Adrenal gland (tissue), 12 donors: Measurements from ENCODE around the gene GMFB. TPM values are rescaled to one million over a fixed set of nuclear protein-coding genes. Genes with fewer than 3 reads are reported as not detected.
"Not testable (repeated sequence)": the region's sequence is repeated elsewhere in the genome, so short reads cannot be mapped to it uniquely, and the experiment has no call there.

Experiments used
- DNase-seq, 7 donors: peaks; one replicate each; pipeline ENCODE4 v3.0.0-alpha.2; 2019 to 2020
- H3K27ac ChIP-seq, 5 donors: fragments of 200-600 bp; sonication (generic) in 4 of 5; 1 replicate in 3 of 5; 2 replicates in 2 of 5; pipeline versions ENCODE4 v1.5.1 to v1.8.0; 2016 to 2020; ENCODE audit warnings: mild to moderate bottlenecking in 1 of 5
- H3K27me3 ChIP-seq: fragments of 200-600 bp; 2 replicates; pipeline ENCODE4 v1.8.0; 2021
- H3K36me3 ChIP-seq, 2 donors: fragments of 200-600 bp; replicated peaks in 1 of 2; 1 replicate in 1 of 2; 2 replicates in 1 of 2; pipeline versions ENCODE4 v1.5.1 to v1.8.0; 2018 to 2022
- H3K4me1 ChIP-seq, 2 donors: fragments of 200-600 bp; replicated peaks in 1 of 2; 1 replicate in 1 of 2; 2 replicates in 1 of 2; pipeline versions ENCODE4 v1.5.1 to v1.8.0; 2018 to 2021
- H3K4me3 ChIP-seq, 4 donors: fragments of 200-600 bp; sonication (generic) in 3 of 4; one replicate each; pipeline ENCODE4 v1.5.1; 2016 to 2018
- H3K9me3 ChIP-seq, 3 donors: fragments of 200-600 bp; sonication (generic) in 1 of 3; replicated peaks in 1 of 3; 1 replicate in 2 of 3; 2 replicates in 1 of 3; pipeline versions ENCODE4 v1.5.1 to v1.8.0; 2016 to 2021
- POLR2A ChIP-seq, 2 donors: fragments of 450-650 bp; IDR thresholded peaks; one replicate each; pipeline ENCODE4 v1.6.1; 2017; ENCODE audit warnings: antibody characterized with exemption in 2 of 2, mild to moderate bottlenecking in 2 of 2, moderate library complexity in 1 of 2
- WGBS, 4 donors: extraction: QIAGEN DNeasy Blood & Tissue Kit in 2 of 4; methylation state at CpG; one replicate each; pipeline versions ENCODE4 v1.1.5 to v1.1.7; 2013 to 2017; 5-methylcytosine and 5-hydroxymethylcytosine counted together
- intact Hi-C, 2 donors: fragments of 100-400 bp; cut with DNase I; formaldehyde crosslinking; loops; one replicate each; pipeline versions ENCODE4 v1.14.1 to v1.15.0; 2022 to 2023
- polyA plus RNA-seq, 3 donors: library from polyadenylated mRNA; stranded (reverse); fragments of 200-250 nt in 2 of 3; fragments of 350-450 nt in 1 of 3; fragmentation: Illumina TruSeq in 1 of 3; extraction: RNeasy Lipid Tissue Mini Kit (QIAGEN cat#74804) in 1 of 3; gene quantifications; one replicate each; pipeline ENCODE4 v1.2.3, GENCODE V29; 2013 to 2014
- total RNA-seq, 9 donors: library from RNA; depleted of rRNA in 4 of 9; stranded (reverse); fragments of >200 nt in 4 of 9; fragments of 120-200 nt in 1 of 9; fragmentation: NEBNext Ultra II Directional in 1 of 9; extraction: Animal tissue kit (Norgen Biotek cat#: 25700) in 1 of 9; gene quantifications; one replicate each; pipeline versions ENCODE4 v1.1.0 to v1.2.4, GENCODE V29; 2013 to 2023
- TF ChIP-seq, protein P1 (sequence below), 6 experiments: fragments of 450-650 bp in 4 of 6; fragments of 200-600 bp in 2 of 6; sonication (generic) in 1 of 6; IDR thresholded peaks; 1 replicate in 5 of 6; 2 replicates in 1 of 6; pipeline versions ENCODE4 v1.5.1 to v1.8.0; 2016 to 2021; ENCODE audit warnings: antibody characterized with exemption in 6 of 6, mild to moderate bottlenecking in 2 of 6, moderate library complexity in 1 of 6
- donor health status: healthy with polysubstance abuse.
- donor health status: Bipolar disorder and iron deficiency.
- donor health status: DM: yes; HTN: yes; CAD: no.
- donor health status: DM: no; HTN: no; CAD: no.
- donor health status: DM: no; HTN: no; CAD: no.
- donor health status: DM: yes; HTN: yes; CAD: no.

The GMFB gene
- total and polyA plus RNA-seq, 12 donors: 8.2 to 66.3 (median 45.5) TPM

- Histone ChIP-seq H3K27ac (no peak overlapping the region), H3K27me3 (no peaks in the 10 kb centered on the region), H3K9me3 (no peaks in the 10 kb centered on the region), H3K4me1 (peaks cover 0 to 10% of the 10 kb centered on the region in 2 donors), H3K4me3 (no peak overlapping the region), H3K36me3 (no peaks in the 10 kb centered on the region)
- no peak for TF ChIP-seq POLR2A (IDR thresholded peaks at IDR 0.05)
- TF ChIP-seq, protein P1, sequence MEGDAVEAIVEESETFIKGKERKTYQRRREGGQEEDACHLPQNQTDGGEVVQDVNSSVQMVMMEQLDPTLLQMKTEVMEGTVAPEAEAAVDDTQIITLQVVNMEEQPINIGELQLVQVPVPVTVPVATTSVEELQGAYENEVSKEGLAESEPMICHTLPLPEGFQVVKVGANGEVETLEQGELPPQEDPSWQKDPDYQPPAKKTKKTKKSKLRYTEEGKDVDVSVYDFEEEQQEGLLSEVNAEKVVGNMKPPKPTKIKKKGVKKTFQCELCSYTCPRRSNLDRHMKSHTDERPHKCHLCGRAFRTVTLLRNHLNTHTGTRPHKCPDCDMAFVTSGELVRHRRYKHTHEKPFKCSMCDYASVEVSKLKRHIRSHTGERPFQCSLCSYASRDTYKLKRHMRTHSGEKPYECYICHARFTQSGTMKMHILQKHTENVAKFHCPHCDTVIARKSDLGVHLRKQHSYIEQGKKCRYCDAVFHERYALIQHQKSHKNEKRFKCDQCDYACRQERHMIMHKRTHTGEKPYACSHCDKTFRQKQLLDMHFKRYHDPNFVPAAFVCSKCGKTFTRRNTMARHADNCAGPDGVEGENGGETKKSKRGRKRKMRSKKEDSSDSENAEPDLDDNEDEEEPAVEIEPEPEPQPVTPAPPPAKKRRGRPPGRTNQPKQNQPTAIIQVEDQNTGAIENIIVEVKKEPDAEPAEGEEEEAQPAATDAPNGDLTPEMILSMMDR (IDR thresholded peaks at IDR 0.05): no peak
- DNase-seq: no peak
- intact Hi-C loops: no loop called here
Measured at GRCh38 chr14:54467280-54467679, 21.5 kb downstream of the GMFB start.

DNA sequence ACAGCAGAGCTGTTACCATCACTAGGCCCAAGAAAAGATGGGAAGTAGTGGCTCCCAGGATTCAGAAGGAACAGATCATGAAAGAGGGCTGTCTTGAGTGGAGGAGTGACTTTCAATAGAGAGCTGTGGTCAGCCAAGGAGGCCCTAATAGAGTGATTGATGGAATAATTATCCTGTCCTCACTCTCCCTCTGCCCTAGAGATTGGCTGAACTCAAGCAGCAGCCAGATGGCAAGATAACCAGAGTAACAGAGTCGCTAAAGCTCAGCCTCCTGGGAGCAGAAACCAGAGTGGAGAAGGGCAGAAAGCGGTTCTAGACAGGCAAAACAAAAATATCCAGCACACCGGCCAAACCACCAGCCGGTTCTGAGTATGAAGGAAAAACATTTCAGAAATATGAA, 23.1 kb downstream of the GMFB start:
- no peaks in the 10 kb centered on the region for H3K36me3 ChIP-seq
- H3K27me3 ChIP-seq: no peaks in the 10 kb centered on the region
- no peak for TF ChIP-seq POLR2A (IDR thresholded peaks at IDR 0.05)
- TF ChIP-seq, protein P1 (IDR thresholded peaks at IDR 0.05): no peak
- intact Hi-C loops: no loop called here
- DNase-seq: no peak
- H3K27ac ChIP-seq: no peak overlapping the region
- WGBS, 4 donors: 67 to 75% (median 71%) methylated on average over 4 of the region's 4 CpGs
- H3K9me3 ChIP-seq: no peaks in the 10 kb centered on the region
- no peaks in the 10 kb centered on the region for H3K4me1 ChIP-seq
- H3K4me3 ChIP-seq: no peak overlapping the region

DNA sequence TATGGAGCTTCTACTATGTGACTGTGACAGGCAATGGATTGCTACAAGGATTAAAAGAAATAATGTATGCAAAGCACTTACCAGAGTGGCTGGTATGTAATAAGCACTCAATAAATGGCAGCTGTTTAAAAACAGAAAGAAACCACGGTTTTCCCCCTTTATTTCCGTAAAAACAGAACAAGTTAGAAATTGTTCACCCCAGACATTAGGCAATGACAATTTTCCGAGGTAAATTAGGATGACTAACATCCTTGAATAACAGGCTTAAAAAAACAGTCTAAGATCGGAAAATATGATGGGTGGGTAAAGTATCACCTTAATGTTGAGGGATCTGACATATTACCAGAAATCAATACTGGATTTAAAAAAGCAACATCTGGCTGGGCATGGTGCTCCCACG, 26.7 kb downstream of the GMFB start:
- H3K36me3 ChIP-seq: no peaks in the 10 kb centered on the region
- no peak overlapping the region for H3K27ac ChIP-seq
- H3K4me1 ChIP-seq: no peaks in the 10 kb centered on the region
- no peaks in the 10 kb centered on the region for H3K9me3 ChIP-seq
- WGBS, 4 donors: 53 to 63% (median 60%) methylated on average over 5 of the region's 5 CpGs
- no peak for DNase-seq
- intact Hi-C loops: no loop called here
- H3K27me3 ChIP-seq: no peaks in the 10 kb centered on the region
- H3K4me3 ChIP-seq: no peak overlapping the region
- no peak for TF ChIP-seq POLR2A (IDR thresholded peaks at IDR 0.05)

DNA sequence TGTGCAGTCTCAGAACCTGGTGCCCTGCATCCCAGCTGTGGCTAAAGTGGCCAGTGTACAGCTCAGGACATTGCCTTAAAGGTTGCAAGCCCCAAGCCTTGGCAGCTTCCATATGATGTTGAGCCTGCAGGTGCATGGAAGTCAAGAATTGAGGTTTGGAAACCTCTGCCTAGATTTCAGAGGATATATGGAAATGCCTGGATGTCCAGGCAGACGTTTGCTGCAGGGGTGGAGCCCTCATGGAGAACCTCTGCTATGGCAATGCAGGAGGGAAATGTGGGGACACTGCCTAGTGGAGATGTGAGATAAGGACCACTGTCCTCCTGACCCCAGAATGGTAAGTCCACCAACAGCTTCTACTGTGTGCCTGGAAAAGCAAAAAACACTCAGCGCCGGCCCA, 29.7 kb downstream of the GMFB start:
- DNase-seq: no peak
- no peak for TF ChIP-seq POLR2A (IDR thresholded peaks at IDR 0.05)
- TF ChIP-seq, protein P1 (IDR thresholded peaks at IDR 0.05): no peak
- Histone ChIP-seq H3K36me3 (no peaks in the 10 kb centered on the region), H3K4me1 (no peaks in the 10 kb centered on the region), H3K9me3 (no peaks in the 10 kb centered on the region), H3K27ac (no peak overlapping the region), H3K4me3 (no peak overlapping the region), H3K27me3 (no peaks in the 10 kb centered on the region)
- intact Hi-C loops: no loop called here
- 86 to 93% (median 91%) methylated on average over 3 of the region's 3 CpGs for WGBS, 4 donors

DNA sequence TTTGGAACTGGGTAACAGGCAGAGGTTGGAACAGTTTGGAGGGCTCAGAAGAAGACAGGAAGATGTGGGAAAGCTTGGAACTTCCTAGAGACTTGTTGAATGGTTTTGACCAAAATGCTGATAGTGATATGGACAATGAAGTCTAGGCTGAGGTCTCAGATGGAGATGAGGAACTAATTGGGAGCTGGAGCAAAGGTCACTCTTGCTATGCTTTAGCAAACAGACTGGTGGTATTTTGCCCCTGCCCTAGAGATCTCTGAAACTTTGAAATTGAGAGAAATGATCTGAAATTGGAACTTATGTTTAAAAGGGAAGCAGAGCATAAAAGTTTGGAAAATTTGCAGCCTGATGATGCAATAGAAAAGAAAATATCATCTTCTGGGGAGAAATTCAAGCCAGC, 30.2 kb downstream of the GMFB start:
- H3K4me1 ChIP-seq, H3K4me3 ChIP-seq, intact Hi-C loops, H3K9me3 ChIP-seq, DNase-seq, H3K36me3 ChIP-seq, H3K27ac ChIP-seq, H3K27me3 ChIP-seq: not testable (repeated sequence)
